Stimulated activated naive CD8-positive, alpha-beta T cell treated with anti-CD3 and anti-CD28 coated beads, Interleukin-15, amount 100 ng/mL, for 72 hours (primary cell): Measurements from ENCODE around the gene ENTPD5.
"Not testable (repeated sequence)": the region's sequence is repeated elsewhere in the genome, so short reads cannot be mapped to it uniquely, and the experiment has no call there.

ENCODE experiments used
- ATAC-seq: fragments of 150-1000 bp; cut with Tn5 transposase; 2 replicates; pipeline ENCODE4 v1.10.0; 2021; ENCODE audit warnings: mild to moderate bottlenecking, moderate library complexity
- DNase-seq, 2 donors: peaks; one replicate each; pipeline ENCODE4 v3.0.0; 2021 to 2022
- H3K27ac Mint-ChIP-seq, 2 donors: one replicate each; pipeline ENCODE4 v1.8.0; 2022; ENCODE audit warnings: mild to moderate bottlenecking in 2 of 2, mixed read lengths in 2 of 2, moderate library complexity in 2 of 2
- H3K27me3 Mint-ChIP-seq: one replicate; pipeline ENCODE4 v1.8.0; 2022; ENCODE audit warnings: mixed read lengths
- H3K4me1 Mint-ChIP-seq: one replicate; pipeline ENCODE4 v1.8.0; 2022; ENCODE audit warnings: mild to moderate bottlenecking, mixed read lengths
- H3K4me3 Mint-ChIP-seq, 2 donors: one replicate each; pipeline ENCODE4 v1.8.0; 2022; ENCODE audit warnings: mild to moderate bottlenecking in 2 of 2, mixed read lengths in 2 of 2, moderate library complexity in 1 of 2
- H3K9me3 Mint-ChIP-seq, 2 donors: one replicate each; pipeline ENCODE4 v1.8.0; 2022; ENCODE audit warnings: mixed read lengths in 2 of 2

Gene ENTPD5

GRCh38 chr14:73936548-73936947 is 82.5 kb downstream of the ENTPD5 start:
- H3K27me3 Mint-ChIP-seq = no peaks in the 10 kb centered on the region
- no peak overlapping the region for H3K27ac Mint-ChIP-seq
- ATAC-seq (no peak), DNase-seq (no peak)
- H3K4me3 Mint-ChIP-seq = no peak overlapping the region
- no peaks in the 10 kb centered on the region for H3K4me1 Mint-ChIP-seq
- no peaks in the 10 kb centered on the region for H3K9me3 Mint-ChIP-seq

- Mint-ChIP-seq H3K27ac (no peak overlapping the region), H3K27me3 (no peaks in the 10 kb centered on the region), H3K9me3 (no peaks in the 10 kb centered on the region), H3K4me3 (no peak overlapping the region), H3K4me1 (no peaks in the 10 kb centered on the region)
- DNase-seq (no peak), ATAC-seq (no peak)
These were observed 83.4 kb downstream of the ENTPD5 start for GRCh38 chr14:73935666-73936065.

- peak overlapping the region in 1 of 2 donors; percentile 19 for H3K27ac Mint-ChIP-seq
- ATAC-seq (no peak), DNase-seq (no peak)
- H3K4me3 Mint-ChIP-seq = no peak overlapping the region
- H3K27me3 Mint-ChIP-seq = no peaks in the 10 kb centered on the region
- no peaks in the 10 kb centered on the region for H3K9me3 Mint-ChIP-seq
- no peaks in the 10 kb centered on the region for H3K4me1 Mint-ChIP-seq
These were observed 94.8 kb downstream of the ENTPD5 start for GRCh38 chr14:73924337-73924736.

GRCh38 chr14:73919457-73919856 is 99.6 kb downstream of the ENTPD5 start:
- H3K4me3 Mint-ChIP-seq, H3K27ac Mint-ChIP-seq, H3K4me1 Mint-ChIP-seq, H3K9me3 Mint-ChIP-seq, H3K27me3 Mint-ChIP-seq, DNase-seq, ATAC-seq: not testable (repeated sequence)

- ATAC-seq (no peak), DNase-seq (no peak)
- H3K27ac Mint-ChIP-seq = no peak overlapping the region
- H3K9me3 Mint-ChIP-seq = no peaks in the 10 kb centered on the region
- H3K27me3 Mint-ChIP-seq = no peaks in the 10 kb centered on the region
- no peak overlapping the region for H3K4me3 Mint-ChIP-seq
- H3K4me1 Mint-ChIP-seq = peaks cover 6% of the 10 kb centered on the region
These were observed 102.8 kb downstream of the ENTPD5 start for GRCh38 chr14:73916324-73916723.

- ATAC-seq (no peak), DNase-seq (no peak)
- no peak overlapping the region for H3K4me3 Mint-ChIP-seq
- H3K9me3 Mint-ChIP-seq = no peaks in the 10 kb centered on the region
- H3K27me3 Mint-ChIP-seq = no peaks in the 10 kb centered on the region
- H3K4me1 Mint-ChIP-seq = peaks cover 6% of the 10 kb centered on the region
- no peak overlapping the region for H3K27ac Mint-ChIP-seq
These were observed 105.8 kb downstream of the ENTPD5 start for GRCh38 chr14:73913256-73913655.

- Mint-ChIP-seq H3K27ac (peak overlapping the region; percentile 6 to 43), H3K9me3 (no peaks in the 10 kb centered on the region), H3K27me3 (no peaks in the 10 kb centered on the region), H3K4me1 (no peaks in the 10 kb centered on the region), H3K4me3 (no peak overlapping the region)
- ATAC-seq (no peak), DNase-seq (no peak)
These were observed 109.4 kb downstream of the ENTPD5 start for GRCh38 chr14:73909681-73910080.
